ENCODE results near the gene ILKAP. TPM values are rescaled to one million over a fixed set of nuclear protein-coding genes. Genes with fewer than 3 reads are reported as not detected.

Gene ILKAP
- total RNA-seq, 1 experiment from 2014 or later = 20.2 TPM

- DNase-seq (ENCODE audit: low read depth in 1 of 2, low spot score in 2 of 2) = peak; percentile 85 to 89
- Histone ChIP-seq H3K9me3 (replicated peaks) (no peaks in the 10 kb centered on the region), H3K27ac (peak overlapping the region; percentile 96), H3K4me1 (replicated peaks) (peaks cover 55% of the 10 kb centered on the region), H3K4me3 (no peak overlapping the region; the same call in 1 of the 2 replicates), H3K27me3 (replicated peaks) (no peaks in the 10 kb centered on the region), H3K36me3 (no peaks in the 10 kb centered on the region)
Measured at GRCh38 chr2:238141541-238142318, 61.8 kb downstream of the ILKAP start.

GRCh38 chr2:238140721-238141540 is 62.6 kb downstream of the ILKAP start:
- Histone ChIP-seq H3K4me1 (replicated peaks) (peaks cover 55% of the 10 kb centered on the region), H3K27ac (peak overlapping the region; percentile 96; the same call in 1 of the 2 replicates), H3K36me3 (no peaks in the 10 kb centered on the region), H3K27me3 (replicated peaks) (no peaks in the 10 kb centered on the region), H3K9me3 (replicated peaks) (no peaks in the 10 kb centered on the region), H3K4me3 (no peak overlapping the region)
- DNase-seq (ENCODE audit: low read depth in 1 of 2, low spot score in 2 of 2) = no peak

- H3K4me1 ChIP-seq (replicated peaks) = peaks cover 54% of the 10 kb centered on the region
- no peaks in the 10 kb centered on the region for H3K27me3 ChIP-seq (replicated peaks)
- H3K4me3 ChIP-seq = no peak overlapping the region
- no peak overlapping the region for H3K27ac ChIP-seq
- no peaks in the 10 kb centered on the region for H3K9me3 ChIP-seq (replicated peaks)
- DNase-seq (ENCODE audit: low read depth in 1 of 2, low spot score in 2 of 2) = no peak
- H3K36me3 ChIP-seq = no peaks in the 10 kb centered on the region
Measured at GRCh38 chr2:238140040-238140439, 63.5 kb downstream of the ILKAP start.

GRCh38 chr2:238139196-238140039 is 64.1 kb downstream of the ILKAP start:
- no peaks in the 10 kb centered on the region for H3K36me3 ChIP-seq

GRCh38 chr2:238138331-238139195 is 64.9 kb downstream of the ILKAP start, which contains the start of gene KLHL30:
KLHL30 (plus strand) TSS chr2:238138668; CDS start chr2:238140755, 2,087 bp downstream.
- Histone ChIP-seq H3K4me3 (no peak within 1 kb of the TSS), H3K27ac (no peak within 1 kb of the TSS), H3K27me3 (replicated peaks) (no peaks in the 10 kb centered on the region), H3K36me3 (no peaks in the 10 kb centered on the region), H3K9me3 (replicated peaks) (no peaks in the 10 kb centered on the region), H3K4me1 (replicated peaks) (peaks cover 40% of the 10 kb centered on the region)
- DNase-seq (ENCODE audit: low read depth in 1 of 2, low spot score in 2 of 2) = no peak

More at GRCh38 chr2:238139196-238140039, 64.1 kb downstream of the ILKAP start:
- Histone ChIP-seq H3K9me3 (replicated peaks) (no peaks in the 10 kb centered on the region), H3K4me1 (replicated peaks) (peaks cover 48% of the 10 kb centered on the region), H3K27me3 (replicated peaks) (no peaks in the 10 kb centered on the region), H3K27ac (no peak overlapping the region), H3K4me3 (no peak overlapping the region)
- no peak for DNase-seq (ENCODE audit: low read depth in 1 of 2, low spot score in 2 of 2)

- Histone ChIP-seq H3K4me1 (replicated peaks) (peaks cover 33% of the 10 kb centered on the region), H3K36me3 (no peaks in the 10 kb centered on the region), H3K27me3 (replicated peaks) (no peaks in the 10 kb centered on the region), H3K27ac (no peak overlapping the region), H3K4me3 (no peak overlapping the region), H3K9me3 (replicated peaks) (no peaks in the 10 kb centered on the region)
- DNase-seq (ENCODE audit: low read depth in 1 of 2, low spot score in 2 of 2) = no peak
Measured at GRCh38 chr2:238137885-238138284, 65.6 kb downstream of the ILKAP start.

- no peak overlapping the region for H3K27ac ChIP-seq
- no peaks in the 10 kb centered on the region for H3K9me3 ChIP-seq (replicated peaks)
- H3K4me1 ChIP-seq (replicated peaks) = peaks cover 24% of the 10 kb centered on the region
- H3K36me3 ChIP-seq = no peaks in the 10 kb centered on the region
- no peaks in the 10 kb centered on the region for H3K27me3 ChIP-seq (replicated peaks)
- H3K4me3 ChIP-seq = no peak overlapping the region
- DNase-seq (ENCODE audit: low read depth in 1 of 2, low spot score in 2 of 2) = no peak
Measured at GRCh38 chr2:238136820-238137537, 66.5 kb downstream of the ILKAP start.

- H3K27me3 ChIP-seq (replicated peaks) = no peaks in the 10 kb centered on the region
- no peak overlapping the region for H3K4me3 ChIP-seq
- no peak for DNase-seq (ENCODE audit: low read depth in 1 of 2, low spot score in 2 of 2)
- no peaks in the 10 kb centered on the region for H3K9me3 ChIP-seq (replicated peaks)
- no peaks in the 10 kb centered on the region for H3K36me3 ChIP-seq
- peaks cover 11% of the 10 kb centered on the region for H3K4me1 ChIP-seq (replicated peaks)
- H3K27ac ChIP-seq = no peak overlapping the region
Measured at GRCh38 chr2:238135601-238136150, 67.8 kb downstream of the ILKAP start.

GRCh38 chr2:238134393-238134785 is 69.1 kb downstream of the ILKAP start:
- no peak overlapping the region for H3K4me3 ChIP-seq
- no peaks in the 10 kb centered on the region for H3K27me3 ChIP-seq (replicated peaks)
- peaks cover 10% of the 10 kb centered on the region for H3K4me1 ChIP-seq (replicated peaks)
- H3K36me3 ChIP-seq = no peaks in the 10 kb centered on the region
- DNase-seq (ENCODE audit: low read depth in 1 of 2, low spot score in 2 of 2) = no peak
- H3K27ac ChIP-seq = no peak overlapping the region
- H3K9me3 ChIP-seq (replicated peaks) = no peaks in the 10 kb centered on the region

GRCh38 chr2:238133499-238134392 is 69.7 kb downstream of the ILKAP start:
- H3K27ac ChIP-seq = no peak overlapping the region
- H3K27me3 ChIP-seq (replicated peaks) = no peaks in the 10 kb centered on the region

More at GRCh38 chr2:238133499-238134392, 69.7 kb downstream of the ILKAP start:
- peaks cover 4% of the 10 kb centered on the region for H3K4me1 ChIP-seq (replicated peaks)
- no peak overlapping the region for H3K4me3 ChIP-seq
- no peaks in the 10 kb centered on the region for H3K9me3 ChIP-seq (replicated peaks)
- no peaks in the 10 kb centered on the region for H3K36me3 ChIP-seq
- no peak for DNase-seq (ENCODE audit: low read depth in 1 of 2, low spot score in 2 of 2)
